Activated CD4-positive, alpha-beta T cell treated with anti-CD3 and anti-CD28 coated beads, Interleukin-2, Interleukin-6, amounts not matched to agents 100 ng/mL and 50 ng/mL, durations not matched to agents 16 hours and 8 hours (primary cell): ENCODE data around the gene MAML2.

ENCODE experiments used
- DNase-seq: peaks from one replicate; pipeline ENCODE4 v3.0.0-alpha.2; 2020

Gene MAML2

GRCh38 chr11:96088914-96089313 lies 254.1 kb downstream of the MAML2 start:
- DNase-seq = no peak

GRCh38 chr11:96086111-96086510 lies 256.9 kb downstream of the MAML2 start:
- no peak for DNase-seq

- no peak for DNase-seq
Observed at GRCh38 chr11:96085319-96085930, 257.6 kb downstream of the MAML2 start.

- DNase-seq = no peak
Observed at GRCh38 chr11:96084610-96085318, 258.2 kb downstream of the MAML2 start.

DNA sequence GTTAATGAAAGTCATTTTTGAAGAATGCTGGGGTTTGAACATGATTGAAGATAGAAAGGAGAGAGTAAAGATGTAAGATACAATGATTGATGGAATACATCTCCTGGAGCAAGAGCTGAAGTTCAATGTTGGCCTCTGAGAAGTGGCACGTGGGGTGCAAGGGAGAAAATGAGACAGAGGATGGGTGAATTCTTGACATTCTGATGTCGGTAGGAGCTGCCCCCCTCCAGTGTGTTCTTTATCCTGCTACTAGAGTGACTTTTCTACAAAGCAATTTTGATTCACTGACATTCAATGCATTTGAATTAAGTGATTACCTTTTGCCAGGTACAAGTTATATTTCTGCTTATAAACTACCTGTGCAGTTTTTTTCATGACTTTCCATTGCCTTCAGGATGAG lies 260.1 kb downstream of the MAML2 start:
- no peak for DNase-seq

DNA sequence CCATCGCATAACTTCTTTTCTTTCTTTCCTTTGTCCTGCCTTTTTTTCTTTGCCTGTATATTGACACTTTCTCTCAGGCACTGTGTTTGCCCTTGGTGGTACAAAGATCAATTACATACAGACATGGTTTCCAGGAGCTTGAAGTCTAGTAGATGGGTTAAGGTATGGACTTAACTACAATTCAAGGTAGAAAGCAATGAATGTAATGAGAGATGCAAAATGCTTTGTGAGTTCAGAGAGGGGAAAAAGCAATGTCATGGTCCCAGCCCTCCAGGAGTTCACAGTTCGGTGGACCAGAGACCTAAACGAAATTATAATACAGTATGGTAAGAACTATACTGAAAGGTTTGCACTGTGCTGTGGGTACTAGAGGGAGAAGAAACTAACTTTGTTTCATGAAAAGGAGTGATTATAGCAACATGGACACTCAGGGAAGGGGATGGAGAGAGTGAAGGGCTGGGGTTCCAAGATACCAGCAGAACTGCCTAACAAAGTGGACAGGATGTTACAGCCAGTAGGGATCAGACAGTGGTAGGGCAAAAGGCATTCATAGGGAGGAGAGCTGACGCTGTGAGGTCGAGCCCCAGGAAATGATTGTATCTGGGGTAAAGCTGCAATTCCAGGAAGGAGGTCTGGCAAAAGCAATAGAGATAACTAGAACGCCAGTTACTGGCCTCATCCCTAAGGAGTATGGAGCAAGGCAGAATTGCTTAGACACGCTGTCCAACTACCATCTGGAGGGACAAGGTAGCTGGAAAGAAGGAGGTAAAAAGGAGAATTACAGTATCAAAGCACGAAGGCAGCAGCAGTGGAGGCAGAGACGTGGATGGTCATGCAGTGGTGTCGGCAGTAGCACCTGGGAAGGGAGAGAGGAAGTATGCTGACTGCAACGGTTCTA lies 260.7 kb downstream of the MAML2 start:
- DNase-seq = no peak

DNA sequence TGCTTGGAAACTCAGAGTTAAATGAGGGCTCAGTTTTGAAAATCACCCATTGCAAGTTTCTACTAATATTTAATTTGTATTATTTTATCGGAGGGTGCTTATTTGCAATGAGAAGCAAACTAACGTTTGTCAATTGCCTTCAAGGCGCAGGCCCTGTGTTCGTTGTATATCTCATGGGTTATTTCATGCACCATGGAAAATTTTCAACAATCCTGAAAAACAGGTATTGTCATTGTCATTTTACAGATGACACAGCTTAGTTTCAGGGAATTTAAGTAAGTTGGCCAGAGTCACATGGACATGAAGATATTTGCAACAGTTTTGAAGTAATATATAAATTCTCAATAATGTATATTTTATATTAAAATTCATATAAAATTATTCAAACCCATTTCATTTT lies 261.4 kb downstream of the MAML2 start:
- no peak for DNase-seq

GRCh38 chr11:96079691-96080090 lies 263.3 kb downstream of the MAML2 start:
- no peak for DNase-seq

- peak; percentile 50 for DNase-seq
Observed at GRCh38 chr11:96075532-96075959, 267.4 kb downstream of the MAML2 start.

DNA sequence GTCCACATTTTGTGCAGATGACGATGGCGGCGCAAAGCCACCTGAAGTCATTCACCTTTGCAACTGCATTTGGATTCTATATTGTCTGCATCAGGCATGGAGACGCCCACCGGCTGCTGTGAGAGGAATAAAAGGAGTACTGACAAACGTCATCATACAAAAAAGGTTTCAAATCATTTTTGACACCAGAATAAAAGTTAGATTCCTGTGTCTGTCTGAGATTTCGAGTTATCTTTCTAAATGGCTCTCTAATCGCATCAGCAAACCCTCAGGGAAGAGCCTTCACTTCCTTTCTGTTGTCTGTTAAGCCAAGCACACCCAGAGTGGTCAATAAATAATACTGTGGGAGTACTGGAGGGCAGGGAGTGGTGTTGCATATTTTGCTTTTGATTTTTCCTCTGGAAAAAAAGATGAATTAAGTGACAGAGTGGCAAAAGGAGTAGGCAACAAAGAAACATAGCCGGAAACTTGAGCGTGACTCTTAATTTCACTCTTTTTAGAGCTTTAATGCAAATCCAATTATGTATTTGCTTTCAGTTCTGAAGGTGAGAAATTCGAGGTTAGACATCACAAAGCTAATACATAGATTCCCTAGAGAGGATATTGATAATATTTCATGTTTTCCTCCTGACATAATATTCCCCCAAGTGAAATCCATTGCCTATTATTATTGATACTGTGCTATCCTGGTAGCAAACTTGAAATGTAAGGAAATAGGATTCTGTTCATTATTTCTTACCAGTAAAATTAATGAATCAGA lies 268.3 kb downstream of the MAML2 start:
- no peak for DNase-seq

GRCh38 chr11:96073536-96073935 lies 269.5 kb downstream of the MAML2 start:
- no peak for DNase-seq

GRCh38 chr11:96072592-96072991 lies 270.4 kb downstream of the MAML2 start:
- DNase-seq = no peak

DNA sequence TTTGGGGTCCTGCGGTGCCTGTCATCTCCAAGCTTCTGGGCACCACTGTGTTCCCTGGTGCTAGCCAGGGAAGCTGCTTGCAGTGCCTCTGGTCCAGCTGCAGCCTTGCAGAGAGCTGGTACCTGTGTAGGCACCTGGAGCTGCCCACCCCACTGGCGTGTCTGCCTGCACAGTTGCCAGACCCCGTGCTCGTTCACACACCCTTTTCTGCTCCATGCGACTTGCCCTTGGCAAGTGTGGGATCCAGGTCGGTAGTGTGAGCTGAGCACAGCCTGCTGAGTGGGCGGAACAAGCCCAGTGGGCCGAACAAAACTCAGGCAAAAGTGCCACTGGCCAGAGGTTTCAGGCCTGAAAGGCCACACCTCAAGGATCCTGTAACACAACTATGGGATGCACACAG lies 272.5 kb downstream of the MAML2 start:
- no peak for DNase-seq

- no peak for DNase-seq
Observed at GRCh38 chr11:96067160-96067559, 275.8 kb downstream of the MAML2 start.

DNA sequence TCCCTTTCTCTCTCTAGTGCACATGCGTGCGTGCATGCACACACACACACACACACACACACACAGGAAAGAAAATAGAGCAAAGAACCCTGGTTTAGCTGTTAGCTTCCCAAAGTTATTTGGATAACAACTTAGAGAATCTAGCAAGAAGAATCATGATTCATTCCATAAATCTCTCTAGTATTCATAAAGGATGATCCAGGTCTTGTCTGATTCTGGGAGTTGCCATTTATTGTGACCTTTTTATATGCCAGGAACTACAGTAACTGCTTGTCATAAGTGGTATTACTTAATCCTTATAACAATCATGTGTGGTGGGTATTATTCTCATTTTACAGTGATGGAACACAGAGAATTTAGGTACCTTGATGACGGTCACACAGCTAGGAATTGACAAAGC lies 277.6 kb downstream of the MAML2 start:
- DNase-seq = no peak

- no peak for DNase-seq
Observed at GRCh38 chr11:96063886-96064285, 279.1 kb downstream of the MAML2 start.

GRCh38 chr11:96063053-96063452 lies 279.9 kb downstream of the MAML2 start:
- DNase-seq = peak; percentile 39

DNA sequence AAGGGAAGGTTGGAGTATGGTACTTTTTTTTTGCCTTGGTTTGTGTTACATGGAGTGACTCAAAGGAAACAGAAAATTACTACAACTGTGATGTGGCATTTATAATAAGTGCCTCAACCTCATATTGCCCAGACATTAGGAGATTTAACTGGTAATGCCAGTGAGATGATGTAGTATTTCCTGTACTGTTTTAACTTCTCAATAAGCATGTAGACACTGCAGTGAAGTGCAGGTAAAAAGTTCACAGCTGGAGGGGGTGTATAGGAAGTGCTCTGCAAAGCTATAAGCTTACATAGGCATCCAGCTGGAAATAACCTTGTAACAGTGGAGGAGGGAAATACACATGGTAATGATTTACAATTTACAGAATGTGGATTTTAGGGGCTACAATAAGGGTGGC lies 280.9 kb downstream of the MAML2 start:
- DNase-seq = peak; percentile 75

- DNase-seq = no peak
Observed at GRCh38 chr11:96061730-96062129, 281.3 kb downstream of the MAML2 start.

- DNase-seq = no peak
Observed at GRCh38 chr11:96061069-96061468, 281.9 kb downstream of the MAML2 start.

DNA sequence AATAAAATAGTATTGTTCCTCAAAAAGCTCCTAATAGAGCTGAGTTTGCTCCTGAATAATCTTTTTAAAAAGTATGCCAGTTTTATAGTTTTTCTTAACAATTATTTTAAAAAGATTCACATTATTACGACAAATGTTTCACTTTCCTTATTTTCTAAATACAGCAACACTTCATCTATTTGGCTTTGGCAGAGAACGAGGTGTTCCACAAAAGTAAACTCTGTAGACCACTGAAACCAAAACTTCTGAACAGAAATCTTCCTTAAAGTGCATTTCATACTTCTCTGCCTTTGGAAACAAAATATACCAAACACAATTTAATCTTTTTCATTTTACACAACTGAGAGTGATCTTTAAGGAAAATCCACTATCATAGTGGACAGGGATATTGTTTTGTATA lies 285.5 kb downstream of the MAML2 start:
- no peak for DNase-seq

DNA sequence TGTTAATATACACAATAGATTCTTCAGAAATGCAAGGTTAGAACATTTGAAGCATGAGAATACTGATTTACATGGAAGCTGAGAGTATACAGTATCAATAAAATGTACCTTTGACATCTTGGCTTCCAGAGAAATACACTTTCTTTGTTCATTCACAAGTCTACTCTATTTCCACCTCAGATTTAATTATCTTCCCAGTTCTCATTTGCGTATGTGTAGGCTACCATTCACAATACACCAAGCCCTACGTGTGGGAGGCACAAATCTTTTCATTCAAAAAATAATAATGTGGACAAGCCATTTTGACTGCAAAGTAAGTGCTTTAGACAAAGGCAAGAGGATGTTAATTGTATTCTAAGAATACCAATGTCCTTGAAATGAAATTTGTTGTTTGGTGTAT lies 286.4 kb downstream of the MAML2 start:
- DNase-seq = no peak
